ENCODE results near the gene ZNF454. TPM values are rescaled to one million over a fixed set of nuclear protein-coding genes. Genes with fewer than 3 reads are reported as not detected.

The ZNF454 gene
- total RNA-seq, result 3.6 and 4.0 TPM in 2 replicates

DNA sequence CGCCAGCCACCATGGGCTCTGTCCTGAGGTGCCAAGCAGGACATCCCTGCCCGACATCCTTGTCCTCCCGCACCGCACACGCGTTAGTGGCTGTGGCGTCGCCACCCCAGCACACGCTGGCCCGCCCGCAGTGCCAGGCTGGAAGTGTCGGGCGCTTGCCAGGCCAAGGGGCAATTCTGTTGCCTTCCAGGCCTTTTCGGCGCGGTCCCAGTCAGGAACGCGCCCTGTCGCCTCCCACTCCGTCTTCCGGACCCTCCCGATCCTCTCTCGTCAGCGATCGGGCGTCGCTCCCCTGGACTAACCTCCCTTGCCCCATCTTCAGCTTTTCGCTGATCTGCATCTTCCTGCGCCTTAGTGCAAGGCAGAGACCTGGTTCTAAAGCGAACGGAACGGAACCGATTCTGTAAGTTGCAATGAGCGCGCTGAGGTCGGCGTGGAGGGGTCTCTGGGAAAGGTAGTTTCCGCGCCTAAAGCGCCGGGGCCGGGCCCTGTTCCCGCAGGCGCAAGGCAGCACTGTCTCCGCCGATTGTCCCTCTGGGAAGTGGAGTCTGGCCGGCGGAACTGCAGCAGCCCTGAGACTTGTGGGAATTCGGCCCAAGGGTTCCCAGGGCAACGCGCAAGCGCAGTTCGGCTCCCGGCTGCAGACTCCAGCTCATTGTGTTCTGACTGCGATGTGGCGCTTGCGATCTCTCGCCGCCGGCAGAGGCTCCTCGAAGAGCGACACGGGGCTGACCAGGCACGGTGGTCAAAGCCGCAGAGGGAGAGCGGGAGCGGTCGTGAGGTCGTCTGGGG lies at the start of gene ZNF454:
Gene ZNF454 (plus strand): TSS at position 630 of the 792 bp plus-strand sequence. CDS start 1,594 bp downstream, outside the sequence.

DNA sequence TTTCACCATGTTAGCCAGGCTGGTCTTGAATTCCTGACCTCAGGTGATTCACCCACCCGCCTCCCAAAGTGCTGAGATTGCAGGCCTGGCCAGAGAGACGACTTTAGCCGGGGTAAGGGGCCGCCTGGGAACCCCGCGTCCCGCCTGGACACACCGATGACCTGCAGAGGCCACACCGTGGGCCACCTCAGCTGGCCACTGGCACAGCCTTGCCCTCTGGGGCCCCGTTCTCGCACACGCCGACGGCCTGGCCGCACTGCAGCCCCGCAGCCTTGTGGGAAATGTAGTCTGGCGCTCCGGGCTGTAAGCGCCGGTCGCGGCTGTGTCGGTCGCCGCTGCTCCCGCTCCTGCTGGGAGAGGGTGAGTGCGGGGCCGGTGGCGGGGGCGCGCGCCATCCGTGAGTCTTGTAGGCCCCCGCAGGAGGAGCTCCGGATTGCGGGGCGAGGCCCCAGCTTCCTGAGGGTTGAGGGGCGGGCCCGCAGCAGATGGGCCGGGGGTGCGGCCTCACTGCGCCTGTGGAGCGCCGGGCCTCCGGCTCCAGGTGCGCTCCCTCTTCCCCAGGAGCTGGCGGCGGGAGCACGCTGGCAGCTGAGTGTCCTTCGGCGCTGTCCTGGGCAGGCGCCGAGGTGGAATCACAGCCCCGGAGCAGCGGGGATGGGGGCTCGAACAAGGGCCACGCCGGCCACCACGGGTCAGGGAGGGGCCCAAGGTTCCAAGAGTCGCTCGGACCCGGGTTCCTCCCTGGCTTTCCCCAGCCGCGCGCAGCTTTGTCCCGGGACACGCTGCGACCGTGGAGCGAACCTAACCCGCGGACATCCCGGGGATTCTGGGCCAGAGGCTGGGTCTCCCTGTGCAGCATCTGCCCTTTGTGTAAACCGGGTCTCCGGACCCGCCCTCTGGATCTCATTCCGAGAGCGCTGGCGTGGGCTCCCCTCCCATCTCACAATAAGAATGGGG lies 45.1 kb upstream of the ZNF454 start, which contains the start of gene ZFP2:
Gene ZFP2 (plus strand): TSS at position 299 of the 957 bp plus-strand sequence. CDS start 35,401 bp downstream, outside the sequence.

DNA sequence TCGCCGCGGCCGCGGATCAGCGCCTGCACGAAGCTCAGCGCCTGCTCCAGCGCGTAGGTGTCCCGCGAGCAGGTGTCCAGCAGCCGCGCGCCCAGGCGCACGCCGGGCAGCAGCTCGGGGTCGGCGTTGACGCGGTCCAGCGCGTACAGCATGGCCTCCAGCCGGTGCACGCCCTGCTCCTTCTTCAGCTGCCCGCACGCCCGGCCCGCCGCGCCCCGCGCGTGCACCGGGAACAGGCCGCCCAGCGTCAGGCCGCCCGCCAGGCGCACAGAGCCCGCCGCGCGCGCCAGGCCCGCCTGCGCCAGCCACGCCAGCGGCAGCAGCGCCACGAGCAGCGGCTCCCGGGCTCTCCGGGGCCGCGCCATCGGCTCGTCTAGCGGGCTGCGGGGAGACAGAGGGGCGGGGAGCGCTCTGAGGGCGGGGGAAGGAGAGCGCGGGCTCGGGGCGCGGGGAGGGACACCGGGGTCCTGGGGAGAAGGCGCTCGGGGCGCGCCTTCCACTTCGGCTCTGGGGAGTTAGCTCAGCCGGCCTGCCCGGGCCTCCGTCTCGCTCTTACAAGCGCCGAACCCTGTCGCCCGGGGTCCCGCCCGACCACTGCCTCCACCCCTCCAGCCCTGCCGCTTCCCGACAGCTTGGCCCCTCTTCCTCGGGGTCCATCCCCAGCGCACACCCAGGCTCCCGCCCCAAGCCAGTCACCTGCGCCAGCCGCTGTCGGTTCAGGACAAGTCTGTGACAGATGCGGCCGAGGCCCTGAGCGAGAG lies 53.8 kb downstream of the ZNF454 start, which contains the start of gene GRM6:
Gene GRM6 (minus strand): TSS at position 741 of the 761 bp plus-strand sequence. CDS start 376 bp downstream, at position 365.

Other genes starting within 250 kb of the ZNF454 start
- gene ZNF354A, start 210.5 kb upstream of the ZNF454 start, total RNA-seq, result 8.5 and 11.0 TPM in 2 replicates
- gene ZNF354B, start 81.2 kb upstream of the ZNF454 start, total RNA-seq, result 8.3 and 10.1 TPM in 2 replicates
- 0.55 and 0.89 TPM in 2 replicates for gene ZFP2, start 45.3 kb upstream of the ZNF454 start, total RNA-seq
- not detected in 2 replicates for gene GRM6, start 54.1 kb downstream of the ZNF454 start, total RNA-seq
- 2.8 and 4.8 TPM in 2 replicates for gene ZNF879, start 82.6 kb downstream of the ZNF454 start, total RNA-seq
- gene ZNF354C, start 119.2 kb downstream of the ZNF454 start, total RNA-seq, result 7.1 and 8.1 TPM in 2 replicates

Measured in smooth muscle cell of the umbilical artery (primary cell).